Ishikawa (cell line): ENCODE results near the gene RBPJ.

Experiments used
- CEBPB ChIP-seq: IDR thresholded peaks from 2 replicates; pipeline ENCODE4 v1.6.1; 2012
- CREB1 ChIP-seq: IDR thresholded peaks from 2 replicates; pipeline ENCODE4 v1.6.1; 2012; ENCODE audit warnings: low read depth
- EGR1 ChIP-seq: IDR thresholded peaks from 2 replicates; pipeline ENCODE4 v1.6.1; 2012
- EP300 ChIP-seq: IDR thresholded peaks from 2 replicates; pipeline ENCODE4 v1.6.1; 2012; ENCODE audit warnings: borderline replicate concordance
- FOXM1 ChIP-seq: IDR thresholded peaks from 2 replicates; pipeline ENCODE4 v1.6.1; 2012; ENCODE audit warnings: low read depth, borderline replicate concordance
- NFIC ChIP-seq: IDR thresholded peaks from 2 replicates; pipeline ENCODE4 v1.6.1; 2012
- RAD21 ChIP-seq: IDR thresholded peaks from 2 replicates; pipeline ENCODE4 v1.6.1; 2012; ENCODE audit warnings: low read depth
- TAF1 ChIP-seq: IDR thresholded peaks from 2 replicates; pipeline ENCODE4 v1.6.1; 2012; ENCODE audit warnings: low read depth, mild to moderate bottlenecking
- TCF12 ChIP-seq: IDR thresholded peaks from 2 replicates; pipeline ENCODE4 v1.6.1; 2012; ENCODE audit warnings: low read depth
- TEAD4 ChIP-seq: IDR thresholded peaks from 2 replicates; pipeline ENCODE4 v1.6.1; 2012
- YY1 ChIP-seq: IDR thresholded peaks from 2 replicates; pipeline ENCODE4 v1.6.1; 2012; ENCODE audit warnings: low read depth
- ZBTB7A ChIP-seq: IDR thresholded peaks from 2 replicates; pipeline ENCODE4 v1.6.1; 2012; ENCODE audit warnings: low read depth
- TF ChIP-seq, protein P1 (sequence below): IDR thresholded peaks from 2 replicates; pipeline ENCODE4 v1.6.1; 2012; ENCODE audit warnings: low read depth, mild to moderate bottlenecking
- TF ChIP-seq, protein P2 (sequence below): IDR thresholded peaks from 2 replicates; pipeline ENCODE4 v1.6.1; 2012
- TF ChIP-seq, protein P3 (sequence below): IDR thresholded peaks from 2 replicates; pipeline ENCODE4 v1.6.1; 2012

Gene RBPJ

DNA sequence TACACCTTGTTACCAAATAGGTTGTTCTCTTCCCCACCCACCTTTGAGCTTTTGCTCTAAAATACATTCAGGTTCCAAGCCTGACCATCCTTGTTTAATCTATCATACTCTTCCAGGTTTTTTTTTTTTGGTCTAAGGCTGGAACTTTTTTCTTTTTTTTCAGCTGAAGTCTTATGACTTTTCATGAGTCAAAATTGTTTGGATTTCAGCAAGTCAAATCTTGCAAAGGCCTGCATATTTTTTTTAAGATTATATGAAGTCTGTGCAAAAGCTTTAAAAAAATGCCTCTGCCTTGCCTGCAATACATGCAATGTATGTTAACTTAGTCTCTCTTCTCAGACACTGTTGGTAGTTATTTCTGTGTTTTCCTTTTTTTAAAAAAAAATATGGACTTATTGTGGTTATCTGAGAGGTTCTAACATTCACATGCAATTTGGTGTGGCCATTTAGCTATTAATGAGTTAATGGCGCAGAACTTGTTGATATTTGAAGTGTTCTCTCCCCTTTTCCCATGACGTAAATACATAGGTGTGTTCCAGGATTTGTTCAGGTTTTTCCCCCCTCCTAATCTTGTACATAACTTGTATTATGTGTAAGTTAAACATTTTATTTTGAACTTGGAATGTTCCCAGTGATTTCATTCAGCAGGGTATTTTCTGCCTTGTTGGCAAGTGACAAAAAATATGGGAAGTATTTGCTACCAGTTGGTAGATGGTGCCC lies 110.8 kb downstream of the RBPJ start:
- no peak for TF ChIP-seq NFIC
- TF ChIP-seq, protein P1, sequence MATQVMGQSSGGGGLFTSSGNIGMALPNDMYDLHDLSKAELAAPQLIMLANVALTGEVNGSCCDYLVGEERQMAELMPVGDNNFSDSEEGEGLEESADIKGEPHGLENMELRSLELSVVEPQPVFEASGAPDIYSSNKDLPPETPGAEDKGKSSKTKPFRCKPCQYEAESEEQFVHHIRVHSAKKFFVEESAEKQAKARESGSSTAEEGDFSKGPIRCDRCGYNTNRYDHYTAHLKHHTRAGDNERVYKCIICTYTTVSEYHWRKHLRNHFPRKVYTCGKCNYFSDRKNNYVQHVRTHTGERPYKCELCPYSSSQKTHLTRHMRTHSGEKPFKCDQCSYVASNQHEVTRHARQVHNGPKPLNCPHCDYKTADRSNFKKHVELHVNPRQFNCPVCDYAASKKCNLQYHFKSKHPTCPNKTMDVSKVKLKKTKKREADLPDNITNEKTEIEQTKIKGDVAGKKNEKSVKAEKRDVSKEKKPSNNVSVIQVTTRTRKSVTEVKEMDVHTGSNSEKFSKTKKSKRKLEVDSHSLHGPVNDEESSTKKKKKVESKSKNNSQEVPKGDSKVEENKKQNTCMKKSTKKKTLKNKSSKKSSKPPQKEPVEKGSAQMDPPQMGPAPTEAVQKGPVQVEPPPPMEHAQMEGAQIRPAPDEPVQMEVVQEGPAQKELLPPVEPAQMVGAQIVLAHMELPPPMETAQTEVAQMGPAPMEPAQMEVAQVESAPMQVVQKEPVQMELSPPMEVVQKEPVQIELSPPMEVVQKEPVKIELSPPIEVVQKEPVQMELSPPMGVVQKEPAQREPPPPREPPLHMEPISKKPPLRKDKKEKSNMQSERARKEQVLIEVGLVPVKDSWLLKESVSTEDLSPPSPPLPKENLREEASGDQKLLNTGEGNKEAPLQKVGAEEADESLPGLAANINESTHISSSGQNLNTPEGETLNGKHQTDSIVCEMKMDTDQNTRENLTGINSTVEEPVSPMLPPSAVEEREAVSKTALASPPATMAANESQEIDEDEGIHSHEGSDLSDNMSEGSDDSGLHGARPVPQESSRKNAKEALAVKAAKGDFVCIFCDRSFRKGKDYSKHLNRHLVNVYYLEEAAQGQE, result no peak
- no peak for TF ChIP-seq TCF12
- TF ChIP-seq, protein P2, sequence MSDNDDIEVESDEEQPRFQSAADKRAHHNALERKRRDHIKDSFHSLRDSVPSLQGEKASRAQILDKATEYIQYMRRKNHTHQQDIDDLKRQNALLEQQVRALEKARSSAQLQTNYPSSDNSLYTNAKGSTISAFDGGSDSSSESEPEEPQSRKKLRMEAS, result no peak
- TF ChIP-seq FOXM1, result no peak
- no peak for TF ChIP-seq ZBTB7A
- TF ChIP-seq TAF1, result no peak
- no peak for TF ChIP-seq RAD21
- TF ChIP-seq EP300, result no peak
- TF ChIP-seq TEAD4, result no peak
- TF ChIP-seq CEBPB, result no peak
- TF ChIP-seq CREB1, result no peak
- TF ChIP-seq EGR1, result no peak
- TF ChIP-seq, protein P3, sequence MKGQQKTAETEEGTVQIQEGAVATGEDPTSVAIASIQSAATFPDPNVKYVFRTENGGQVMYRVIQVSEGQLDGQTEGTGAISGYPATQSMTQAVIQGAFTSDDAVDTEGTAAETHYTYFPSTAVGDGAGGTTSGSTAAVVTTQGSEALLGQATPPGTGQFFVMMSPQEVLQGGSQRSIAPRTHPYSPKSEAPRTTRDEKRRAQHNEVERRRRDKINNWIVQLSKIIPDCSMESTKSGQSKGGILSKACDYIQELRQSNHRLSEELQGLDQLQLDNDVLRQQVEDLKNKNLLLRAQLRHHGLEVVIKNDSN, result no peak
- no peak for TF ChIP-seq YY1

DNA sequence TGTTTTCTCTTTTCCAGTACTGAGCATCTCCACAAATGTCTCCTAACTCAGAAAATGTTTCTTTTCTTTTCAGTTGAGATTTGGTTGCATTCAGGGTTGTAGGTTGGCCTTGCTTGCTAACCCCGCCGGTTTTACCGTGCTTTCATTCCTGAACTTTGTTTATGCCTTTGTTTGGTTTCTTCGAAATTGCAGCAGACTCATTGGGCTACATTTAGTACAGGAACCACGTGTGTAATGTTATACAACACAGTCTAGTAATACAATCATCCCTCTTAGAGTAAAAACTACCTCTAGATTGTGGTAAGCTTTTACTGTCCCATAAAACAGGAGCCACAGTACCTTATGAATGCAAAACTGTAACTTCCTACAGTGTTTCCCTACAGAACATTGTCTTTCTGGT lies 111.6 kb downstream of the RBPJ start:
- TF ChIP-seq EGR1, result no peak
- no peak for TF ChIP-seq FOXM1
- TF ChIP-seq CREB1, result no peak
- no peak for TF ChIP-seq RAD21
- no peak for TF ChIP-seq CEBPB
- TF ChIP-seq NFIC, result no peak
- TF ChIP-seq, protein P1, result no peak
- TF ChIP-seq, protein P2, result no peak
- no peak for TF ChIP-seq TAF1
- no peak for TF ChIP-seq ZBTB7A
- TF ChIP-seq TCF12, result no peak
- no peak for TF ChIP-seq TEAD4

DNA sequence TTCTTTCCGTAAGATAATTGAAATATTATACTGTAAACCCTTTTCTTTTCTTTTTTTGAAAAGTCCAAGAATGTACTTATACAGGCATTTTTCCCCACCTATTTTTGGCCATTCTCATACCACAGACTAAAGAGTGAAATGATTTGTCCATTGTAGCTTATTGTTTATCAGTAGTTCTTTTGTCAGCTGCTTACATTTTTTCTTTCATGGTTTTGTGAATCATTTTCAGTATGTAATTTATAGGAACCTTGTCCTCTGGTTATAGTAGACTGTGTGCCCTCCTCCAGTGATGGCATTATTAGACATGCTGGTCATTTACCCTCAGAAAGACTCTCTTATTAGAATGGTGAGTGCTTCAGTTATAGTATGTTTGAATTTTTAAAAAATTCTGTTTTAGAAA lies 112.7 kb downstream of the RBPJ start:
- no peak for TF ChIP-seq FOXM1
- TF ChIP-seq EP300, result no peak
- TF ChIP-seq RAD21, result no peak
- TF ChIP-seq, protein P3, result no peak
- no peak for TF ChIP-seq TCF12
- TF ChIP-seq NFIC, result no peak
- TF ChIP-seq YY1, result no peak
- no peak for TF ChIP-seq TAF1
- TF ChIP-seq CEBPB, result no peak
- TF ChIP-seq CREB1, result no peak
- no peak for TF ChIP-seq TEAD4
- TF ChIP-seq, protein P2, result no peak
- TF ChIP-seq, protein P1, result no peak
- no peak for TF ChIP-seq EGR1
- TF ChIP-seq ZBTB7A, result no peak

DNA sequence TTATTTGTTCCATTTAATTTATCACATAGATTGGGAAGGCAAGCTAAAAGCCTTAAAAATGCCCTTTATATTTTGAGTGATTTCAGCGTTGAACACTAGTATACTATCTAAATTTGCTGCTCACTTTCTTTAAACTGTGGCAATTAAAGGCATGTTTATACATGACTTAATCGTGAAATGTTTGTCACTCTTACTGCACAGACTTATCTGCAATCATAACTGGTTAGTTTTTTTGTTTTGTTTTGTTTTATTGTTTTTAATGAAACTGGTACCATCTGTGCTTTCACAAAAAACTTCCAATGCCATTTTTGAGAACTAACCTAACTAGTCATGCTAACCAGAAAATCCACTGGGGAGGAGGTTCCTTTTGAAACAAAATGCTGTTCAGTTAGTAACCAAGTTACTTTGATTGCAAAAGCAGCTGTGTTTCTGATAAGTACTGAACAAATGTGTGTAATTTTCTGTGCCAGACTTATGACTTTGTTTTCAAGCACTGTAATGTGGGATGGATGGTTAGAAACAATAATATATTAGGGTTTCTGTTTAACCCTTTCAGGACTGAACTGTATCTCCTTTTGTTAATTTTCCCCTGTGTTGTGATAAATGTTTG lies 113.3 kb downstream of the RBPJ start:
- TF ChIP-seq FOXM1 (no peak), TEAD4 (no peak), RAD21 (no peak), CEBPB (no peak), EGR1 (no peak), YY1 (no peak), NFIC (no peak), CREB1 (no peak), EP300 (no peak), ZBTB7A (no peak)
- TF ChIP-seq, protein P3, result no peak
- TF ChIP-seq, protein P2, result no peak
- TF ChIP-seq, protein P1, result no peak
